HS-27A (cell line): ENCODE measurements around the gene NCS1.

ENCODE experiments used
- DNase-seq: peaks from one replicate; pipeline ENCODE4 v3.0.0-alpha.2; 2012; ENCODE audit warnings: low read depth, missing footprints

Gene NCS1

GRCh38 chr9:130172161-130172857 is at the start of gene NCS1:
Gene NCS1 (plus strand): TSS chr9:130172404. CDS start chr9:130172664, 260 bp downstream.
- no peak for DNase-seq

GRCh38 chr9:130122456-130122855 is 49.7 kb upstream of the NCS1 start:
- no peak for DNase-seq

GRCh38 chr9:130124085-130124860 is 47.9 kb upstream of the NCS1 start:
- no peak for DNase-seq

- no peak for DNase-seq
Measured at GRCh38 chr9:130126721-130127433, 45.3 kb upstream of the NCS1 start.

GRCh38 chr9:130128251-130128650 is 44.0 kb upstream of the NCS1 start:
- DNase-seq: no peak

GRCh38 chr9:130128733-130129431 is 43.3 kb upstream of the NCS1 start:
- DNase-seq: no peak

GRCh38 chr9:130129432-130130061 is 42.7 kb upstream of the NCS1 start:
- no peak for DNase-seq

GRCh38 chr9:130132746-130133145 is 39.5 kb upstream of the NCS1 start:
- DNase-seq: no peak

- DNase-seq: no peak
Measured at GRCh38 chr9:130137081-130137640, 35.0 kb upstream of the NCS1 start.

GRCh38 chr9:130137641-130138081 is 34.5 kb upstream of the NCS1 start:
- no peak for DNase-seq

GRCh38 chr9:130138171-130138653 is 34.0 kb upstream of the NCS1 start:
- DNase-seq: peak; percentile 29

GRCh38 chr9:130138791-130139190 is 33.4 kb upstream of the NCS1 start:
- DNase-seq: no peak

- DNase-seq: no peak
Measured at GRCh38 chr9:130139251-130139650, 33.0 kb upstream of the NCS1 start.

GRCh38 chr9:130140706-130141105 is 31.5 kb upstream of the NCS1 start:
- DNase-seq: no peak

GRCh38 chr9:130142056-130142455 is 30.1 kb upstream of the NCS1 start:
- no peak for DNase-seq

- no peak for DNase-seq
Measured at GRCh38 chr9:130142641-130143040, 29.6 kb upstream of the NCS1 start.

- no peak for DNase-seq
Measured at GRCh38 chr9:130143279-130143893, 28.8 kb upstream of the NCS1 start.

- no peak for DNase-seq
Measured at GRCh38 chr9:130143958-130144366, 28.2 kb upstream of the NCS1 start.

GRCh38 chr9:130144703-130145102 is 27.5 kb upstream of the NCS1 start:
- DNase-seq: no peak

- DNase-seq: no peak
Measured at GRCh38 chr9:130145658-130146057, 26.5 kb upstream of the NCS1 start.

- no peak for DNase-seq
Measured at GRCh38 chr9:130147198-130147597, 25.0 kb upstream of the NCS1 start.
